K562 (cell line): Measurements from ENCODE around the gene POLRMT. TPM values are rescaled to one million over a fixed set of nuclear protein-coding genes. Genes with fewer than 3 reads are reported as not detected.
A peak's percentile ranks its signal among the peaks of the same experiment; 100 is the strongest.

Experiments used
- BACH1 ChIP-seq: fragments of 200-800 bp; sonication (Bioruptor generic); IDR thresholded peaks from 2 replicates; pipeline ENCODE4 v1.6.1; 2016; ENCODE audit warnings: missing genetic modification characterization, missing compliant biosample characterization
- BRD9 ChIP-seq: fragments of 450-650 bp; IDR thresholded peaks from 2 replicates; pipeline ENCODE4 v1.6.1; 2018; ENCODE audit warnings: low read depth; ENCODE audit not compliant: partially characterized antibody
- CBFA2T3 ChIP-seq: fragments of 450-650 bp; IDR thresholded peaks from 2 replicates; pipeline ENCODE4 v1.6.1; 2017
- EP400 ChIP-seq: fragments of 450-650 bp; IDR thresholded peaks from 2 replicates; pipeline ENCODE4 v1.6.1; 2017; ENCODE audit warnings: antibody characterized with exemption, mild to moderate bottlenecking, moderate library complexity
- FOXJ3 ChIP-seq: sonication (generic); formaldehyde crosslinking; IDR thresholded peaks from 2 replicates; pipeline ENCODE4 v1.4.0; 2020; ENCODE audit warnings: mild to moderate bottlenecking, missing genetic modification reagents
- FUS ChIP-seq: fragments of 200-400 bp; formaldehyde crosslinking; optimal IDR thresholded peaks from 2 replicates; pipeline ENCODE3; 2017; ENCODE audit warnings: low read depth, low read length
- HLTF ChIP-seq: fragments of 450-650 bp; IDR thresholded peaks from 2 replicates; pipeline ENCODE4 v1.6.1; 2016
- MCM3 ChIP-seq: fragments of 450-650 bp; IDR thresholded peaks from 2 replicates; pipeline ENCODE4 v1.6.1; 2016
- NR3C1 ChIP-seq: sonication (generic); formaldehyde crosslinking; IDR thresholded peaks from 2 replicates; pipeline ENCODE4 v1.8.1; 2022; ENCODE audit warnings: missing genetic modification reagents
- RBFOX2 ChIP-seq: fragments of 200-400 bp; formaldehyde crosslinking; IDR thresholded peaks from 2 replicates; pipeline ENCODE4 v1.6.1; 2017; ENCODE audit warnings: low read depth, mild to moderate bottlenecking, low read length, moderate library complexity
- RBM17 ChIP-seq: fragments of 200-400 bp; formaldehyde crosslinking; IDR thresholded peaks from 2 replicates; pipeline ENCODE4 v1.6.1; 2017; ENCODE audit warnings: low read depth, mild to moderate bottlenecking, low read length, borderline replicate concordance
- SMAD2 ChIP-seq: fragments of 150-350 bp; IDR thresholded peaks from 2 replicates; pipeline ENCODE4 v1.6.1; 2014; ENCODE audit warnings: low read depth, mild to moderate bottlenecking, low read length
- SPI1 ChIP-seq: IDR thresholded peaks from 2 replicates; pipeline ENCODE4 v1.6.1; 2011; ENCODE audit warnings: low read depth, low read length, control low read depth, borderline replicate concordance
- XRCC5 ChIP-seq: fragments of 200-400 bp; formaldehyde crosslinking; IDR thresholded peaks from 2 replicates; pipeline ENCODE4 v1.6.1; 2017; ENCODE audit warnings: low read depth, mild to moderate bottlenecking, low read length
- ZNF436 ChIP-seq: fragments of 250-450, 450-650 bp; sonication (Bioruptor Pico); formaldehyde crosslinking; IDR thresholded peaks from 2 replicates; pipeline ENCODE4 v1.7.0; 2020; ENCODE audit warnings: mild to moderate bottlenecking
- ZNF75A ChIP-seq: fragments of 450-650 bp; formaldehyde crosslinking; IDR thresholded peaks from 2 replicates; pipeline ENCODE4 v1.4.0; 2020; ENCODE audit warnings: mild to moderate bottlenecking
- polyA plus RNA-seq, 8 experiments: library from polyadenylated mRNA; depleted of rRNA in 4 of 8; stranded (reverse) in 5 of 8; unstranded in 3 of 8; fragments of >200 nt; fragmentation: Nextera tagmentation in 2 of 8; fragmentation: Illumina TruSeq in 1 of 8; extraction: Ambion mirVana in 2 of 8; extraction: Trizol in 1 of 8; gene quantifications; 2 replicates each; pipeline versions ENCODE4 v1.2.1 to v1.2.3, GENCODE V29; 2011 to 2014; ENCODE audit warnings: inconsistent platforms in 1 of 8, missing spikeins in 1 of 8
- total RNA-seq, 7 experiments: library from RNA; depleted of rRNA in 6 of 7; stranded (reverse); fragments of >200 nt in 6 of 7; fragmentation: Illumina TruSeq in 2 of 7; extraction: Trizol in 2 of 7; gene quantifications; 2 replicates each; pipeline versions ENCODE4 v1.2.1 to v1.2.3, GENCODE V29; 2011 to 2021; ENCODE audit warnings: low replicate concordance in 1 of 7
- TF ChIP-seq, protein P1 (sequence below): fragments of 250-450 bp; sonication (Bioruptor Pico); IDR thresholded peaks from 2 replicates; pipeline ENCODE4 v1.4.0; 2020; ENCODE audit warnings: mild to moderate bottlenecking, moderate library complexity
- TF ChIP-seq, protein P2 (sequence below): fragments of 450-650 bp; IDR thresholded peaks from 2 replicates; pipeline ENCODE4 v1.7.0; 2016; ENCODE audit warnings: borderline replicate concordance
- TF ChIP-seq, protein P3 (sequence below): fragments of 450-650 bp; formaldehyde crosslinking; IDR thresholded peaks from 2 replicates; pipeline ENCODE4 v1.4.0; 2020; ENCODE audit warnings: mild to moderate bottlenecking
- TF ChIP-seq, protein P4 (sequence below): fragments of 450-650 bp; IDR thresholded peaks from 2 replicates; pipeline ENCODE4 v1.6.1; 2017; ENCODE audit warnings: mild to moderate bottlenecking, moderate library complexity
- TF ChIP-seq, protein P5 (sequence below): IDR thresholded peaks from 2 replicates; pipeline ENCODE4 v1.6.1; 2016; ENCODE audit warnings: missing genetic modification characterization, missing compliant biosample characterization

The POLRMT gene
- total and polyA plus RNA-seq, 9 of the 15 experiments (the other 6 are each of a cell fraction or from before 2014, with no cell fraction given): 30.3 to 144 (median 68.0) TPM

DNA sequence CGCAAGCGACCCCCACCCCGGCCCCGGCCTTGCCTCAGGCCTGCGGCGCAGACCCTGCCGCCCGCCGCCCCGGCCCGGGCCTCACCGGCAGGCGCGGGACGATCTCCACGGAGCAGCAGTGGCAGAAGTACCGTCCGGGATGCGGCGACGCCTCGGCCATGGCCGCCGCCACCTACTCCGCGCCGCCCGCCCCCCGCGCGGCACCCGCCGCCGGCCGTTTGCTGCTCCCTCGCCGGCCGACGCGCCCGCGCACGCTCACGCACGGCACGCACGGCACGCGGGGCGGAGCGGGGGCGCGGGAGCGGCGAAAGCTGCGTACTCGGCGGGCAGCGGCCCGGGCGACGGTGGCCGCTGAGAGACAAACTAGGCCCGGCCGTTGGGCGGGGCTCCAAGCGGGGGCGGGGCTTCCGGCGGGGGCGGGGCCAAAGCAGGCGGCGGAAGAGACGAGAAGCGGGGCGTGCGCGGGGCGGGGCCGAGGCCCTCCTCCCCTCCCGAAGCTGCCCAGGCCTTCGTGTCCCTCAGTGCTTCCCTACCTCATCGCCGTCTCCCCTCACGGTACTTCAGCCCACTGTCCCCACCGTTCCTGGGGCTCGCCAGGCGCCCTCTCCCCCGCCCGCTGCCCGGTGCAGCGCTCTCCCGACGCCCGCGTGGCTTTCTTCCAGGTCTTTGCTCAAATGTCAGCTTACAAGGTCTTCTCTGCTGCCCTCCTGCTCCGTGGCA is 29.8 kb upstream of the POLRMT start, which contains the start of gene RNF126 (continued):
- TF ChIP-seq, protein P1, sequence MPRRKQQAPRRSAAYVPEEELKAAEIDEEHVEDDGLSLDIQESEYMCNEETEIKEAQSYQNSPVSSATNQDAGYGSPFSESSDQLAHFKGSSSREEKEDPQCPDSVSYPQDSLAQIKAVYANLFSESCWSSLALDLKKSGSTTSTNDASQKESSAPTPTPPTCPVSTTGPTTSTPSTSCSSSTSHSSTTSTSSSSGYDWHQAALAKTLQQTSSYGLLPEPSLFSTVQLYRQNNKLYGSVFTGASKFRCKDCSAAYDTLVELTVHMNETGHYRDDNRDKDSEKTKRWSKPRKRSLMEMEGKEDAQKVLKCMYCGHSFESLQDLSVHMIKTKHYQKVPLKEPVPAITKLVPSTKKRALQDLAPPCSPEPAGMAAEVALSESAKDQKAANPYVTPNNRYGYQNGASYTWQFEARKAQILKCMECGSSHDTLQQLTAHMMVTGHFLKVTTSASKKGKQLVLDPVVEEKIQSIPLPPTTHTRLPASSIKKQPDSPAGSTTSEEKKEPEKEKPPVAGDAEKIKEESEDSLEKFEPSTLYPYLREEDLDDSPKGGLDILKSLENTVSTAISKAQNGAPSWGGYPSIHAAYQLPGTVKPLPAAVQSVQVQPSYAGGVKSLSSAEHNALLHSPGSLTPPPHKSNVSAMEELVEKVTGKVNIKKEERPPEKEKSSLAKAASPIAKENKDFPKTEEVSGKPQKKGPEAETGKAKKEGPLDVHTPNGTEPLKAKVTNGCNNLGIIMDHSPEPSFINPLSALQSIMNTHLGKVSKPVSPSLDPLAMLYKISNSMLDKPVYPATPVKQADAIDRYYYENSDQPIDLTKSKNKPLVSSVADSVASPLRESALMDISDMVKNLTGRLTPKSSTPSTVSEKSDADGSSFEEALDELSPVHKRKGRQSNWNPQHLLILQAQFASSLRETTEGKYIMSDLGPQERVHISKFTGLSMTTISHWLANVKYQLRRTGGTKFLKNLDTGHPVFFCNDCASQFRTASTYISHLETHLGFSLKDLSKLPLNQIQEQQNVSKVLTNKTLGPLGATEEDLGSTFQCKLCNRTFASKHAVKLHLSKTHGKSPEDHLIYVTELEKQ (CRISPR knock-in tag): no peak
- TF ChIP-seq, protein P2, sequence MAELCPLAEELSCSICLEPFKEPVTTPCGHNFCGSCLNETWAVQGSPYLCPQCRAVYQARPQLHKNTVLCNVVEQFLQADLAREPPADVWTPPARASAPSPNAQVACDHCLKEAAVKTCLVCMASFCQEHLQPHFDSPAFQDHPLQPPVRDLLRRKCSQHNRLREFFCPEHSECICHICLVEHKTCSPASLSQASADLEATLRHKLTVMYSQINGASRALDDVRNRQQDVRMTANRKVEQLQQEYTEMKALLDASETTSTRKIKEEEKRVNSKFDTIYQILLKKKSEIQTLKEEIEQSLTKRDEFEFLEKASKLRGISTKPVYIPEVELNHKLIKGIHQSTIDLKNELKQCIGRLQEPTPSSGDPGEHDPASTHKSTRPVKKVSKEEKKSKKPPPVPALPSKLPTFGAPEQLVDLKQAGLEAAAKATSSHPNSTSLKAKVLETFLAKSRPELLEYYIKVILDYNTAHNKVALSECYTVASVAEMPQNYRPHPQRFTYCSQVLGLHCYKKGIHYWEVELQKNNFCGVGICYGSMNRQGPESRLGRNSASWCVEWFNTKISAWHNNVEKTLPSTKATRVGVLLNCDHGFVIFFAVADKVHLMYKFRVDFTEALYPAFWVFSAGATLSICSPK: no peak
- TF ChIP-seq, protein P3, sequence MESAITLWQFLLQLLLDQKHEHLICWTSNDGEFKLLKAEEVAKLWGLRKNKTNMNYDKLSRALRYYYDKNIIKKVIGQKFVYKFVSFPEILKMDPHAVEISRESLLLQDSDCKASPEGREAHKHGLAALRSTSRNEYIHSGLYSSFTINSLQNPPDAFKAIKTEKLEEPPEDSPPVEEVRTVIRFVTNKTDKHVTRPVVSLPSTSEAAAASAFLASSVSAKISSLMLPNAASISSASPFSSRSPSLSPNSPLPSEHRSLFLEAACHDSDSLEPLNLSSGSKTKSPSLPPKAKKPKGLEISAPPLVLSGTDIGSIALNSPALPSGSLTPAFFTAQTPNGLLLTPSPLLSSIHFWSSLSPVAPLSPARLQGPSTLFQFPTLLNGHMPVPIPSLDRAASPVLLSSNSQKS (CRISPR knock-in tag): no peak
- peak; percentile 58; the same call in 1 of the 2 replicates for TF ChIP-seq RBFOX2
- TF ChIP-seq EP400: no peak
- TF ChIP-seq, protein P4, sequence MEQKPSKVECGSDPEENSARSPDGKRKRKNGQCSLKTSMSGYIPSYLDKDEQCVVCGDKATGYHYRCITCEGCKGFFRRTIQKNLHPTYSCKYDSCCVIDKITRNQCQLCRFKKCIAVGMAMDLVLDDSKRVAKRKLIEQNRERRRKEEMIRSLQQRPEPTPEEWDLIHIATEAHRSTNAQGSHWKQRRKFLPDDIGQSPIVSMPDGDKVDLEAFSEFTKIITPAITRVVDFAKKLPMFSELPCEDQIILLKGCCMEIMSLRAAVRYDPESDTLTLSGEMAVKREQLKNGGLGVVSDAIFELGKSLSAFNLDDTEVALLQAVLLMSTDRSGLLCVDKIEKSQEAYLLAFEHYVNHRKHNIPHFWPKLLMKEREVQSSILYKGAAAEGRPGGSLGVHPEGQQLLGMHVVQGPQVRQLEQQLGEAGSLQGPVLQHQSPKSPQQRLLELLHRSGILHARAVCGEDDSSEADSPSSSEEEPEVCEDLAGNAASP: no peak
- TF ChIP-seq BACH1 (tag): no peak
- TF ChIP-seq, protein P5, sequence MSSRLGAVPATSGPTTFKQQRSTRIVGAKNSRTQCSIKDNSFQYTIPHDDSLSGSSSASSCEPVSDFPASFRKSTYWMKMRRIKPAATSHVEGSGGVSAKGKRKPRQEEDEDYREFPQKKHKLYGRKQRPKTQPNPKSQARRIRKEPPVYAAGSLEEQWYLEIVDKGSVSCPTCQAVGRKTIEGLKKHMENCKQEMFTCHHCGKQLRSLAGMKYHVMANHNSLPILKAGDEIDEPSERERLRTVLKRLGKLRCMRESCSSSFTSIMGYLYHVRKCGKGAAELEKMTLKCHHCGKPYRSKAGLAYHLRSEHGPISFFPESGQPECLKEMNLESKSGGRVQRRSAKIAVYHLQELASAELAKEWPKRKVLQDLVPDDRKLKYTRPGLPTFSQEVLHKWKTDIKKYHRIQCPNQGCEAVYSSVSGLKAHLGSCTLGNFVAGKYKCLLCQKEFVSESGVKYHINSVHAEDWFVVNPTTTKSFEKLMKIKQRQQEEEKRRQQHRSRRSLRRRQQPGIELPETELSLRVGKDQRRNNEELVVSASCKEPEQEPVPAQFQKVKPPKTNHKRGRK: no peak
- no peak for TF ChIP-seq FUS
- peak; percentile 5; the same call in 1 of the 2 replicates for TF ChIP-seq NR3C1 (CRISPR knock-in tag)
- TF ChIP-seq ZNF75A (CRISPR knock-in tag): no peak
- no peak for TF ChIP-seq MCM3
- TF ChIP-seq ZNF436 (CRISPR knock-in tag): no peak
- no peak for TF ChIP-seq CBFA2T3
- no peak for TF ChIP-seq HLTF
- no peak for TF ChIP-seq BRD9
- TF ChIP-seq SPI1: no peak
- no peak for TF ChIP-seq RBM17
- no peak for TF ChIP-seq FOXJ3 (CRISPR knock-in tag)
- TF ChIP-seq XRCC5: no peak
- TF ChIP-seq SMAD2: no peak
